Lower leg skin (tissue), 3 donors: ENCODE results near the gene MGST2.

Experiments
- POLR2A ChIP-seq, 2 donors: fragments of 450-650 bp; IDR thresholded peaks; one replicate each; pipeline ENCODE4 v1.6.1; 2016 to 2017; ENCODE audit warnings: antibody characterized with exemption in 2 of 2, mild to moderate bottlenecking in 1 of 2, moderate library complexity in 1 of 2
- TF ChIP-seq, protein P1 (sequence below), 3 donors: fragments of 450-650 bp; IDR thresholded peaks; one replicate each; pipeline ENCODE4 v1.5.1; 2016; ENCODE audit warnings: antibody characterized with exemption in 3 of 3, mild to moderate bottlenecking in 3 of 3, moderate library complexity in 2 of 3

DNA sequence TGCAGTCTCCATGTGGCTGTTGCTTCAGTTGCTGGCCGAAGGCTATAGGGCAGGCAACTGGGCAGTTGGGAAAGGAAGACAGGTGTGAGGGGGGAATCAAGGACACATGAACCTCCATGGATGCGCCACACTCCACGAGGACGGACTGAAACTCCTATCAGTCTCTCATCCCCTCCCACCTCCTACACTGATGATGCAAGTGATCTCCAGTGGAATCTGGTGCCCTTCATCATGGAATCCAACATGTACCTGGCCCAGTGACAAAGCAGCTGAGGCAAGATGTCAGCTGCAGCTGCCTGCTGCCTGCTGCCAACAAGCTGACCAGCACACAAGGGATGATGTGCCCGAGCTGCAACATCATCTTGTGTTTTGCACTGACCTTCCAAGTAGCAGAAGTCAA, 26.0 kb upstream of the MGST2 start:
- TF ChIP-seq POLR2A (IDR thresholded peaks at IDR 0.05) = no peak
- TF ChIP-seq, protein P1, sequence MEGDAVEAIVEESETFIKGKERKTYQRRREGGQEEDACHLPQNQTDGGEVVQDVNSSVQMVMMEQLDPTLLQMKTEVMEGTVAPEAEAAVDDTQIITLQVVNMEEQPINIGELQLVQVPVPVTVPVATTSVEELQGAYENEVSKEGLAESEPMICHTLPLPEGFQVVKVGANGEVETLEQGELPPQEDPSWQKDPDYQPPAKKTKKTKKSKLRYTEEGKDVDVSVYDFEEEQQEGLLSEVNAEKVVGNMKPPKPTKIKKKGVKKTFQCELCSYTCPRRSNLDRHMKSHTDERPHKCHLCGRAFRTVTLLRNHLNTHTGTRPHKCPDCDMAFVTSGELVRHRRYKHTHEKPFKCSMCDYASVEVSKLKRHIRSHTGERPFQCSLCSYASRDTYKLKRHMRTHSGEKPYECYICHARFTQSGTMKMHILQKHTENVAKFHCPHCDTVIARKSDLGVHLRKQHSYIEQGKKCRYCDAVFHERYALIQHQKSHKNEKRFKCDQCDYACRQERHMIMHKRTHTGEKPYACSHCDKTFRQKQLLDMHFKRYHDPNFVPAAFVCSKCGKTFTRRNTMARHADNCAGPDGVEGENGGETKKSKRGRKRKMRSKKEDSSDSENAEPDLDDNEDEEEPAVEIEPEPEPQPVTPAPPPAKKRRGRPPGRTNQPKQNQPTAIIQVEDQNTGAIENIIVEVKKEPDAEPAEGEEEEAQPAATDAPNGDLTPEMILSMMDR (IDR thresholded peaks at IDR 0.05) = no peak
